WTC11 (cell line): Measurements from ENCODE around the gene ESR2. TPM values are rescaled to one million over a fixed set of nuclear protein-coding genes. Genes with fewer than 3 reads are reported as not detected.

Experiments used
- ATAC-seq: fragments of 200-7000 bp; cut with Tn5 transposase; 2 replicates; pipeline ENCODE4 v1.10.0; 2021; ENCODE audit warnings: mild to moderate bottlenecking, moderate library complexity
- CTCF ChIA-PET: fragments of 300-600 bp; sonication (Branson Sonifier 250); formaldehyde crosslinking; loops from one replicate; lab custom pipeline; 2021; ENCODE audit warnings: antibody characterized with exemption; lab: Charles Lee
- POLR2A ChIA-PET: fragments of 350-600 bp; sonication (Branson Sonifier 250); formaldehyde crosslinking; loops from one replicate; lab custom pipeline; 2021; ENCODE audit warnings: antibody characterized with exemption; lab: Charles Lee
- DNase-seq: peaks from one replicate; pipeline ENCODE4 v3.0.0; 2021; ENCODE audit warnings: low spot score
- H3K27ac Mint-ChIP-seq: 2 replicates; pipeline ENCODE4 v1.8.0; 2021; ENCODE audit warnings: mixed read lengths
- H3K27me3 Mint-ChIP-seq: 2 replicates; pipeline ENCODE4 v1.8.0; 2021; ENCODE audit warnings: low read depth, mild to moderate bottlenecking, moderate library complexity, mixed read lengths
- H3K36me3 Mint-ChIP-seq: 2 replicates; pipeline ENCODE4 v1.8.0; 2021; ENCODE audit warnings: mixed read lengths
- H3K4me1 Mint-ChIP-seq: 2 replicates; pipeline ENCODE4 v1.8.0; 2022; ENCODE audit warnings: mixed read lengths
- H3K4me3 Mint-ChIP-seq: 2 replicates; pipeline ENCODE4 v1.8.0; 2021; ENCODE audit warnings: mild to moderate bottlenecking, moderate library complexity, mixed read lengths
- H3K9me3 Mint-ChIP-seq: 2 replicates; pipeline ENCODE4 v1.8.0; 2021; ENCODE audit warnings: mixed read lengths
- ELF4 ChIP-seq: sonication (generic); formaldehyde crosslinking; IDR thresholded peaks from 2 replicates; pipeline ENCODE4 v1.8.1; 2022; ENCODE audit warnings: low read depth, mild to moderate bottlenecking, moderate library complexity, missing genetic modification reagents
- FOXK1 ChIP-seq: sonication (generic); formaldehyde crosslinking; IDR thresholded peaks from 2 replicates; pipeline ENCODE4 v1.8.0; 2022; ENCODE audit warnings: mild to moderate bottlenecking, moderate library complexity, missing genetic modification reagents
- GRHL2 ChIP-seq: fragments of 250-450 bp; sonication (Bioruptor Pico); IDR thresholded peaks from 2 replicates; pipeline ENCODE4 v1.8.0; 2022; ENCODE audit warnings: mild to moderate bottlenecking, moderate library complexity; ENCODE audit not compliant: insufficient replicate concordance, severe bottlenecking
- KAT7 ChIP-seq: sonication (generic); formaldehyde crosslinking; IDR thresholded peaks from 2 replicates; pipeline ENCODE4 v1.8.1; 2023; ENCODE audit warnings: missing genetic modification reagents, mild to moderate bottlenecking, borderline replicate concordance
- MXD4 ChIP-seq: fragments of 250-450 bp; sonication (Bioruptor Pico); IDR thresholded peaks from 2 replicates; pipeline ENCODE4 v1.8.0; 2021; ENCODE audit warnings: mild to moderate bottlenecking, moderate library complexity, borderline replicate concordance
- PRRX2 ChIP-seq: fragments of 250-450 bp; sonication (Bioruptor Pico); IDR thresholded peaks from 2 replicates; pipeline ENCODE4 v1.8.0; 2021; ENCODE audit warnings: mild to moderate bottlenecking
- RORB ChIP-seq: fragments of 250-450 bp; sonication (Bioruptor Pico); IDR thresholded peaks from 2 replicates; pipeline ENCODE4 v1.9.0; 2021; ENCODE audit warnings: mild to moderate bottlenecking
- SMAD4 ChIP-seq: sonication (generic); formaldehyde crosslinking; IDR thresholded peaks from 2 replicates; pipeline ENCODE4 v1.8.0; 2022; ENCODE audit warnings: mild to moderate bottlenecking, missing genetic modification reagents
- ZBTB21 ChIP-seq: sonication (generic); formaldehyde crosslinking; IDR thresholded peaks from 2 replicates; pipeline ENCODE4 v1.8.1; 2023; ENCODE audit warnings: mild to moderate bottlenecking, missing genetic modification reagents, borderline replicate concordance
- ZNF219 ChIP-seq: sonication (generic); formaldehyde crosslinking; IDR thresholded peaks from 2 replicates; pipeline ENCODE4 v1.8.0; 2023; ENCODE audit warnings: missing genetic modification reagents, mild to moderate bottlenecking, borderline replicate concordance
- ZNF317 ChIP-seq: sonication (generic); formaldehyde crosslinking; IDR thresholded peaks from 2 replicates; pipeline ENCODE4 v1.8.1; 2023; ENCODE audit warnings: low read depth, mild to moderate bottlenecking, moderate library complexity, missing genetic modification reagents, borderline replicate concordance
- total RNA-seq: library from RNA; stranded (reverse); gene quantifications from 3 replicates; pipeline ENCODE4 v1.2.3, GENCODE V29; 2021
- TF ChIP-seq, protein P1 (sequence below): sonication (generic); formaldehyde crosslinking; IDR thresholded peaks from 2 replicates; pipeline ENCODE4 v1.8.0; 2023; ENCODE audit warnings: missing genetic modification reagents, mild to moderate bottlenecking, borderline replicate concordance
- TF ChIP-seq, protein P2 (sequence below): fragments of 250-450 bp; sonication (Bioruptor Pico); IDR thresholded peaks from 2 replicates; pipeline ENCODE4 v1.9.0; 2021; ENCODE audit warnings: moderate library complexity, mild to moderate bottlenecking, inconsistent platforms, borderline replicate concordance
- TF ChIP-seq, protein P3 (sequence below): fragments of 250-450 bp; sonication (Bioruptor Pico); IDR thresholded peaks from 2 replicates; pipeline ENCODE4 v1.9.0; 2021; ENCODE audit warnings: mild to moderate bottlenecking, borderline replicate concordance
- TF ChIP-seq, protein P4 (sequence below): sonication (generic); formaldehyde crosslinking; IDR thresholded peaks from 2 replicates; pipeline ENCODE4 v1.8.1; 2022; ENCODE audit warnings: low read depth, mild to moderate bottlenecking, moderate library complexity, missing genetic modification reagents, borderline replicate concordance
- TF ChIP-seq, protein P5 (sequence below): fragments of 250-450 bp; sonication (Bioruptor Pico); IDR thresholded peaks from 2 replicates; pipeline ENCODE4 v2.1.2; 2022; ENCODE audit warnings: mild to moderate bottlenecking, moderate library complexity
- TF ChIP-seq, protein P6 (sequence below): sonication (generic); formaldehyde crosslinking; IDR thresholded peaks from 2 replicates; pipeline ENCODE4 v1.8.1; 2023; ENCODE audit warnings: mild to moderate bottlenecking, missing genetic modification reagents
- TF ChIP-seq, protein P7 (sequence below): sonication (generic); formaldehyde crosslinking; IDR thresholded peaks from 2 replicates; pipeline ENCODE4 v1.8.1; 2022; ENCODE audit warnings: missing genetic modification reagents, borderline replicate concordance

The ESR2 gene
- total RNA-seq, 1 experiment from 2014 or later, result 0.50 TPM

DNA sequence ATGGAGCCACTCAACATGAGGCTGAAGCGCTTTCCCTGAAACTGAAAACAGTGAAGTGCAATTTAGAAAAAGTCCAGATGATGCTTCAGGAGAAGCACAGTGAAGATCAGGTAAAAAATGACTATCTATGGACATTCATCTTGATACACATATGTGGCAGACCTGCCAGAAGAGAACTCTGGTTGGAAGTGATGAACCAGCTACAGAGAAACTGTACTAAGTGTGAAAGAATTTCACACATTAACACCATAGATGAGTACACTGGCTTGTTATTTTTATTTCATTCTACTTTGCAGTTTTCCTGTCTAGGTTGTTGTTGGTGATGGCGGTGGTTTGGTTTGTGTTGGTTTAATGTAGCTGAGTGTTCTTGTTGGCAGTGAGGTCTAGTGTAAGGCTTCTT lies 174.7 kb downstream of the ESR2 start:
- DNase-seq, result no peak
- Mint-ChIP-seq H3K4me1 (peaks cover 1% of the 10 kb centered on the region), H3K27ac (no peak overlapping the region), H3K9me3 (no peaks in the 10 kb centered on the region), H3K36me3 (peaks cover 25% of the 10 kb centered on the region), H3K4me3 (no peak overlapping the region), H3K27me3 (no peaks in the 10 kb centered on the region)
- no peak for ATAC-seq
- TF ChIP-seq, protein P1, sequence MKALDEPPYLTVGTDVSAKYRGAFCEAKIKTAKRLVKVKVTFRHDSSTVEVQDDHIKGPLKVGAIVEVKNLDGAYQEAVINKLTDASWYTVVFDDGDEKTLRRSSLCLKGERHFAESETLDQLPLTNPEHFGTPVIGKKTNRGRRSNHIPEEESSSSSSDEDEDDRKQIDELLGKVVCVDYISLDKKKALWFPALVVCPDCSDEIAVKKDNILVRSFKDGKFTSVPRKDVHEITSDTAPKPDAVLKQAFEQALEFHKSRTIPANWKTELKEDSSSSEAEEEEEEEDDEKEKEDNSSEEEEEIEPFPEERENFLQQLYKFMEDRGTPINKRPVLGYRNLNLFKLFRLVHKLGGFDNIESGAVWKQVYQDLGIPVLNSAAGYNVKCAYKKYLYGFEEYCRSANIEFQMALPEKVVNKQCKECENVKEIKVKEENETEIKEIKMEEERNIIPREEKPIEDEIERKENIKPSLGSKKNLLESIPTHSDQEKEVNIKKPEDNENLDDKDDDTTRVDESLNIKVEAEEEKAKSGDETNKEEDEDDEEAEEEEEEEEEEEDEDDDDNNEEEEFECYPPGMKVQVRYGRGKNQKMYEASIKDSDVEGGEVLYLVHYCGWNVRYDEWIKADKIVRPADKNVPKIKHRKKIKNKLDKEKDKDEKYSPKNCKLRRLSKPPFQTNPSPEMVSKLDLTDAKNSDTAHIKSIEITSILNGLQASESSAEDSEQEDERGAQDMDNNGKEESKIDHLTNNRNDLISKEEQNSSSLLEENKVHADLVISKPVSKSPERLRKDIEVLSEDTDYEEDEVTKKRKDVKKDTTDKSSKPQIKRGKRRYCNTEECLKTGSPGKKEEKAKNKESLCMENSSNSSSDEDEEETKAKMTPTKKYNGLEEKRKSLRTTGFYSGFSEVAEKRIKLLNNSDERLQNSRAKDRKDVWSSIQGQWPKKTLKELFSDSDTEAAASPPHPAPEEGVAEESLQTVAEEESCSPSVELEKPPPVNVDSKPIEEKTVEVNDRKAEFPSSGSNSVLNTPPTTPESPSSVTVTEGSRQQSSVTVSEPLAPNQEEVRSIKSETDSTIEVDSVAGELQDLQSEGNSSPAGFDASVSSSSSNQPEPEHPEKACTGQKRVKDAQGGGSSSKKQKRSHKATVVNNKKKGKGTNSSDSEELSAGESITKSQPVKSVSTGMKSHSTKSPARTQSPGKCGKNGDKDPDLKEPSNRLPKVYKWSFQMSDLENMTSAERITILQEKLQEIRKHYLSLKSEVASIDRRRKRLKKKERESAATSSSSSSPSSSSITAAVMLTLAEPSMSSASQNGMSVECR (CRISPR knock-in tag), result no peak
- TF ChIP-seq, protein P2, sequence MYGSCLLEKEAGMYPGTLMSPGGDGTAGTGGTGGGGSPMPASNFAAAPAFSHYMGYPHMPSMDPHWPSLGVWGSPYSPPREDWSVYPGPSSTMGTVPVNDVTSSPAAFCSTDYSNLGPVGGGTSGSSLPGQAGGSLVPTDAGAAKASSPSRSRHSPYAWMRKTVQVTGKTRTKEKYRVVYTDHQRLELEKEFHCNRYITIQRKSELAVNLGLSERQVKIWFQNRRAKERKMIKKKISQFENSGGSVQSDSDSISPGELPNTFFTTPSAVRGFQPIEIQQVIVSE, result no peak
- TF ChIP-seq ZBTB21 (CRISPR knock-in tag) (no peak), GRHL2 (CRISPR knock-in tag) (no peak)
- ChIA-PET POLR2A (no interaction called here), CTCF (no interaction called here)

DNA sequence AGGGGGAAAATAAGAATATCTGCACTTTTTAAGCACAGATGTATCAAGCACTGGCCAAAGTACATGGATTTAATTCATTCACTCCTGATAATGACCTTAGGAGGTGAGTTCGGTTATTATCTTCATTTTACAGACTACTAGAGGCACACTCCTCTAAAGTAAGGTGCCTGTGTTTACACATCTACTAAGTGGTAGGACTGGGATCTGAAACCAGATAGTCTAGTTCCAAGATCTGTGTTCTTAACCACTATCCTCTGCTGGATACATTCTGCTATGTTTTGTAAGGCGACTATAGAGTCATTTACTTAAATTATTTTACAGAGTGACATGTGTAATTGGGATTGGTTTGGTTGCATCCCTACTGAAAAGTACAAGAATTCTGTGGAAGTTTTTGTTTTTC lies 175.3 kb downstream of the ESR2 start:
- H3K9me3 Mint-ChIP-seq, result no peaks in the 10 kb centered on the region
- TF ChIP-seq ELF4 (CRISPR knock-in tag) (no peak), RORB (CRISPR knock-in tag) (no peak), ZNF219 (no peak), PRRX2 (CRISPR knock-in tag) (no peak), ZBTB21 (CRISPR knock-in tag) (no peak), MXD4 (no peak), FOXK1 (CRISPR knock-in tag) (no peak), KAT7 (no peak), ZNF317 (CRISPR knock-in tag) (no peak), SMAD4 (no peak)
- TF ChIP-seq, protein P3, sequence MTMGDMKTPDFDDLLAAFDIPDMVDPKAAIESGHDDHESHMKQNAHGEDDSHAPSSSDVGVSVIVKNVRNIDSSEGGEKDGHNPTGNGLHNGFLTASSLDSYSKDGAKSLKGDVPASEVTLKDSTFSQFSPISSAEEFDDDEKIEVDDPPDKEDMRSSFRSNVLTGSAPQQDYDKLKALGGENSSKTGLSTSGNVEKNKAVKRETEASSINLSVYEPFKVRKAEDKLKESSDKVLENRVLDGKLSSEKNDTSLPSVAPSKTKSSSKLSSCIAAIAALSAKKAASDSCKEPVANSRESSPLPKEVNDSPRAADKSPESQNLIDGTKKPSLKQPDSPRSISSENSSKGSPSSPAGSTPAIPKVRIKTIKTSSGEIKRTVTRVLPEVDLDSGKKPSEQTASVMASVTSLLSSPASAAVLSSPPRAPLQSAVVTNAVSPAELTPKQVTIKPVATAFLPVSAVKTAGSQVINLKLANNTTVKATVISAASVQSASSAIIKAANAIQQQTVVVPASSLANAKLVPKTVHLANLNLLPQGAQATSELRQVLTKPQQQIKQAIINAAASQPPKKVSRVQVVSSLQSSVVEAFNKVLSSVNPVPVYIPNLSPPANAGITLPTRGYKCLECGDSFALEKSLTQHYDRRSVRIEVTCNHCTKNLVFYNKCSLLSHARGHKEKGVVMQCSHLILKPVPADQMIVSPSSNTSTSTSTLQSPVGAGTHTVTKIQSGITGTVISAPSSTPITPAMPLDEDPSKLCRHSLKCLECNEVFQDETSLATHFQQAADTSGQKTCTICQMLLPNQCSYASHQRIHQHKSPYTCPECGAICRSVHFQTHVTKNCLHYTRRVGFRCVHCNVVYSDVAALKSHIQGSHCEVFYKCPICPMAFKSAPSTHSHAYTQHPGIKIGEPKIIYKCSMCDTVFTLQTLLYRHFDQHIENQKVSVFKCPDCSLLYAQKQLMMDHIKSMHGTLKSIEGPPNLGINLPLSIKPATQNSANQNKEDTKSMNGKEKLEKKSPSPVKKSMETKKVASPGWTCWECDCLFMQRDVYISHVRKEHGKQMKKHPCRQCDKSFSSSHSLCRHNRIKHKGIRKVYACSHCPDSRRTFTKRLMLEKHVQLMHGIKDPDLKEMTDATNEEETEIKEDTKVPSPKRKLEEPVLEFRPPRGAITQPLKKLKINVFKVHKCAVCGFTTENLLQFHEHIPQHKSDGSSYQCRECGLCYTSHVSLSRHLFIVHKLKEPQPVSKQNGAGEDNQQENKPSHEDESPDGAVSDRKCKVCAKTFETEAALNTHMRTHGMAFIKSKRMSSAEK (CRISPR knock-in tag), result no peak
- TF ChIP-seq, protein P4, sequence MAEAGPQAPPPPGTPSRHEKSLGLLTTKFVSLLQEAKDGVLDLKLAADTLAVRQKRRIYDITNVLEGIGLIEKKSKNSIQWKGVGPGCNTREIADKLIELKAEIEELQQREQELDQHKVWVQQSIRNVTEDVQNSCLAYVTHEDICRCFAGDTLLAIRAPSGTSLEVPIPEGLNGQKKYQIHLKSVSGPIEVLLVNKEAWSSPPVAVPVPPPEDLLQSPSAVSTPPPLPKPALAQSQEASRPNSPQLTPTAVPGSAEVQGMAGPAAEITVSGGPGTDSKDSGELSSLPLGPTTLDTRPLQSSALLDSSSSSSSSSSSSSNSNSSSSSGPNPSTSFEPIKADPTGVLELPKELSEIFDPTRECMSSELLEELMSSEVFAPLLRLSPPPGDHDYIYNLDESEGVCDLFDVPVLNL (CRISPR knock-in tag), result no peak
- TF ChIP-seq, protein P5, sequence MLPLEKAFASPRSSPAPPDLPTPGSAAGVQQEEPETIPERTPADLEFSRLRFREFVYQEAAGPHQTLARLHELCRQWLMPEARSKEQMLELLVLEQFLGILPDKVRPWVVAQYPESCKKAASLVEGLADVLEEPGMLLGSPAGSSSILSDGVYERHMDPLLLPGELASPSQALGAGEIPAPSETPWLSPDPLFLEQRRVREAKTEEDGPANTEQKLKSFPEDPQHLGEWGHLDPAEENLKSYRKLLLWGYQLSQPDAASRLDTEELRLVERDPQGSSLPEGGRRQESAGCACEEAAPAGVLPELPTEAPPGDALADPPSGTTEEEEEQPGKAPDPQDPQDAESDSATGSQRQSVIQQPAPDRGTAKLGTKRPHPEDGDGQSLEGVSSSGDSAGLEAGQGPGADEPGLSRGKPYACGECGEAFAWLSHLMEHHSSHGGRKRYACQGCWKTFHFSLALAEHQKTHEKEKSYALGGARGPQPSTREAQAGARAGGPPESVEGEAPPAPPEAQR (CRISPR knock-in tag), result no peak
- TF ChIP-seq, protein P6, sequence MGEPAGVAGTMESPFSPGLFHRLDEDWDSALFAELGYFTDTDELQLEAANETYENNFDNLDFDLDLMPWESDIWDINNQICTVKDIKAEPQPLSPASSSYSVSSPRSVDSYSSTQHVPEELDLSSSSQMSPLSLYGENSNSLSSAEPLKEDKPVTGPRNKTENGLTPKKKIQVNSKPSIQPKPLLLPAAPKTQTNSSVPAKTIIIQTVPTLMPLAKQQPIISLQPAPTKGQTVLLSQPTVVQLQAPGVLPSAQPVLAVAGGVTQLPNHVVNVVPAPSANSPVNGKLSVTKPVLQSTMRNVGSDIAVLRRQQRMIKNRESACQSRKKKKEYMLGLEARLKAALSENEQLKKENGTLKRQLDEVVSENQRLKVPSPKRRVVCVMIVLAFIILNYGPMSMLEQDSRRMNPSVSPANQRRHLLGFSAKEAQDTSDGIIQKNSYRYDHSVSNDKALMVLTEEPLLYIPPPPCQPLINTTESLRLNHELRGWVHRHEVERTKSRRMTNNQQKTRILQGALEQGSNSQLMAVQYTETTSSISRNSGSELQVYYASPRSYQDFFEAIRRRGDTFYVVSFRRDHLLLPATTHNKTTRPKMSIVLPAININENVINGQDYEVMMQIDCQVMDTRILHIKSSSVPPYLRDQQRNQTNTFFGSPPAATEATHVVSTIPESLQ (CRISPR knock-in tag), result no peak
- TF ChIP-seq, protein P7, sequence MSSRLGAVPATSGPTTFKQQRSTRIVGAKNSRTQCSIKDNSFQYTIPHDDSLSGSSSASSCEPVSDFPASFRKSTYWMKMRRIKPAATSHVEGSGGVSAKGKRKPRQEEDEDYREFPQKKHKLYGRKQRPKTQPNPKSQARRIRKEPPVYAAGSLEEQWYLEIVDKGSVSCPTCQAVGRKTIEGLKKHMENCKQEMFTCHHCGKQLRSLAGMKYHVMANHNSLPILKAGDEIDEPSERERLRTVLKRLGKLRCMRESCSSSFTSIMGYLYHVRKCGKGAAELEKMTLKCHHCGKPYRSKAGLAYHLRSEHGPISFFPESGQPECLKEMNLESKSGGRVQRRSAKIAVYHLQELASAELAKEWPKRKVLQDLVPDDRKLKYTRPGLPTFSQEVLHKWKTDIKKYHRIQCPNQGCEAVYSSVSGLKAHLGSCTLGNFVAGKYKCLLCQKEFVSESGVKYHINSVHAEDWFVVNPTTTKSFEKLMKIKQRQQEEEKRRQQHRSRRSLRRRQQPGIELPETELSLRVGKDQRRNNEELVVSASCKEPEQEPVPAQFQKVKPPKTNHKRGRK, result no peak

More for the DNA sequence above, 175.3 kb downstream of the ESR2 start:
- H3K27me3 Mint-ChIP-seq, result no peaks in the 10 kb centered on the region
- H3K4me1 Mint-ChIP-seq, result peaks cover 7% of the 10 kb centered on the region
- no peak overlapping the region for H3K4me3 Mint-ChIP-seq
- DNase-seq, result no peak
- peaks cover 25% of the 10 kb centered on the region for H3K36me3 Mint-ChIP-seq
- no peak overlapping the region for H3K27ac Mint-ChIP-seq
- ChIA-PET POLR2A (no interaction called here), CTCF (no interaction called here)
- no peak for ATAC-seq
